Measurements from ENCODE around the gene RERE.
"Not testable (repeated sequence)": the region's sequence is repeated elsewhere in the genome, so short reads cannot be mapped to it uniquely, and the experiment has no call there.

RERE gene

DNA sequence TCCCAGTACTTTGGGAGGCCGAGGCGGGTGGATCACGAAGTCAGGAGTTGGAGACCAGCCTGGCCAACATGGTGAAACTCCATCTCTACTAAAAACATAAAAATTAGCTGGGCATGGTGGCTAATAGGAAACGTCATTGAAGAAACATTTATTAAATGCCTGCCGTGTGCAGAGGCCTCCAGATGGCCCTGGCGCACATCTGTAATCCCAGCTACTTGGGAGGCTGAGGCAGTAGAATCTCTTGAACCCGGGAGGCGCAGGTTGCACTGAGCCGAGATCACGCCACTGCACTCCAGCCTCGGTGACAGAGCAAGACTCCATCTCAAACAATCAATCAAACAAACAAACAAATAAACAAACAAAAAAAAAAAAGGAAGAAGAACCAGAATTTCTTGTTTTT lies 368.9 kb downstream of the RERE start:
- DNase-seq; in situ Hi-C loops (cut with HindIII; ENCODE audit: low pct_ligation_motif_present, low pct_unique_long_range_greater_than_20kb, low sequenced_read_pairs): not testable (repeated sequence)

DNA sequence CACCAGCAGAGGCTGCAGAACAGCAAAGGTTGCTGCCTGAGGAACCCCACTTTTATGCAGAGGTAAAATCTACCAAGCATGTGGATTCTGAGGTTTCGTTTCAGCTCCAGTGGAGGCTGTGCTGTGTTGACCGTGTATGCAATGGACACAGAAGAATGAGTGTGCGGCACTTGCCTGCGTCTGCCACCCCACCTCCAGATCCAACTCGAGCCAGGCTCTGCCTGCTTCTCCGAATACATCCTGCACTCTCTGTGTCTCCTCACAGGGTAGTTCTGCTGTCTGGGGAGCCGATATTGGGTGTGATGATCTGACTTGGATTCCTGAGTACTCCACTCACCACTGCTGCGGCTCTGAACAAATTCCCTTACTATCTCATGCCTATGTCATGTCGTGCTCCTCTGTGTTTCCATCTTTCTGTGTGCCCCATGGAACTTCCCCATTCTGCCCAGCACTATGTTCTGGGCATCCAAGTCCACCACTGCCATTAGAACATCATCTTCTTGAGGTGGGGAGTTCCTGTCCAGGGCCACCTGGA lies 369.8 kb downstream of the RERE start:
- in situ Hi-C loops (cut with HindIII; ENCODE audit: low pct_ligation_motif_present, low pct_unique_long_range_greater_than_20kb, low sequenced_read_pairs): no loop called here
- no peak for DNase-seq

DNA sequence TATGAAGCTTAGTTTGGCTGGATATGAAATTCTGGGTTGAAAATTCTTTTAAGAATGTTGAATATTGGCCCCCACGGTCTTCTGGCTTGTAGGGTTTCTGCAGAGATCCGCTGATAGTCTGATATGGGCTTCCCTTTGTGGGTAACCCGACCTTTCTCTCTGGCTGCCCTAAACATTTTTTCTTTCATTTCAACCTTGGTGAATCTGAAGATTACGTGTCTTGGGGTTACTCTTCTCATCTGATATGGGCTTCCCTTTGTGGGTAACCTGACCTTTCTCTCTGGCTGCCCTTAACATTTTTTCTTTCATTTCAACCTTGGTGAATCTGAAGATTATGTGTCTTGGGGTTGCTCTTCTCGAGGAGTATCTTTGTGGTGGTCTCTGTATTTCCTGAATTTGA lies 371.3 kb downstream of the RERE start:
- DNase-seq; in situ Hi-C loops (cut with HindIII; ENCODE audit: low pct_ligation_motif_present, low pct_unique_long_range_greater_than_20kb, low sequenced_read_pairs): not testable (repeated sequence)

DNA sequence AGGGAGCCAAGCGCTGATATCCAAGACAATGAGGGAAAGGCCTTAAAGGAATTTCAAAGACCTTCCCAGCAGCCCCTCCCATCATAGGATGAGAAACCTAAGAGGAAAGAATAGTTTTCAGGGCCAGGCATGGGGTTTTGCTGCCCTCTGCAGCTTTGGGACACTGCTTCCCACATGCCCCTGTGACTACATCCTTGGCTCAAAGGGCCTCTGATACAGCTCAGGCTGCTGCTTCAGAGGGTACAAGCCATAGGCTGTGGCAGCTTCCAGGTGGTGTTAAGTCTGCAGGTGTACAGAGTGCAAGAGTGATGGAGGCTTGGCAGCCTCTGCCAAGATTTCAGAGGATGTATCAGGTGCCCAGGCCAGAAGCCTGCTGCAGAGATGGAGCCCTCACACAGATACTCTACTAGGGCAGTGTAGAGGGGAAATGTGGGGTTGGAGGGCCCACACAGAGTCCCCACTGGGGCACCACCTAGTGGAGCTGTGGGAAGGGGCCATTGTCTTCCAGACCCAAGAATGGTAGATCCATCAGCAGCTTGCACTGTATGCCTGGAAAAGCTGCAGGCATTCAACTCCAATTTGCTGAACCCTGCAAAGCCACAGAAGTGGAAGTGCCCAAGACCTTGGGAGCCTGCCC lies 373.8 kb downstream of the RERE start:
- no peak for DNase-seq

DNA sequence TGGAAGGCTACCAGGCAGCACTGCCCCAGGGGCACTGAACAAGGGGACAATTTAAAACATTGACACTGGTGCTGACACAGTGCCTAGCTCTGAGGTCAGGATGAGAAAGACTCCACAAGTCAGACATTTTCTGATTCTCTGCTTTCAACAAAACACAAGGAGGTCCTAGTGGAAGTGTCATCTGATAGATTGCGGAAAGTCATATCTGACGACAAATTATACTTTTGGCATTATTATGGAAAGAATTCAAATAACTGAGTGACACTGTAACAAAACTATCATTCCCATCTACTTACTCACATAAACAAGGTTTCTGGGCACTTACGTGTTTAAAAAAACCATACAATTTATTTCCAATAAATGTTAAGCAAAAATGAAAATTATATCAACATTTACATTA lies 376.0 kb downstream of the RERE start:
- in situ Hi-C loops (cut with HindIII; ENCODE audit: low pct_ligation_motif_present, low pct_unique_long_range_greater_than_20kb, low sequenced_read_pairs): no loop called here

More for the DNA sequence above, 373.8 kb downstream of the RERE start:
- in situ Hi-C loops (cut with HindIII; ENCODE audit: low pct_ligation_motif_present, low pct_unique_long_range_greater_than_20kb, low sequenced_read_pairs): no loop called here

DNA sequence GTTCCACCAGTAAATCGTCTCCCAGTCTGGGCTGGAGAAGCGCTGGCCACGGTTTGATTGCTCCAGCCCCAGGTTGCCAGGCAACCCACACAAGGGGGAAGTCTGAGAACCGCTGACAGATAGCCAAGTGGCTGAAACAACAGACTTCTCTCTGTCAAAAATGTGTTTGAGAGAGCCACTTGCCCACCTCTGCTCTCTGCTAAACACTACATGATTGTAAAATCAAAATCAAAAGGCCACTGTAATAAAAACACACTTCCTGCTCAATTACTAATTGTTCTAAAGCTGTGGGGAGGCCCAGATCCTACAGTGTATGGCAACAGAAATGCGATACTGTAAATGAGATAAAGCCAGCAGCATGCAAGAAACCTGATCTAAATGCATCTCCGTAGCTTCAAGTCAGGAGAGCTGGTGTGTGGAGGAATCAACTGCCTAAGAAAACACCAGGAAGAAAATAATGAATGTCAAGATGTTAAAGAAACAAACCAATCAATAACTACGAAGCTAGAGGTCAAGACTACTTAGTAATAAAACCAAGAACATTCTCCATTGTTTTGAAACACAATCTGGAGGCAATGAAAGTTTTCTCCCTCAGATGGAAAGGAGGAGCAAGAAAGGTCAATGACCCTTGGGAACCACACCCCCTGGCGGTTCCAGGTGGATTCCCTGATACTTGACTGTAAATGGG lies 378.3 kb downstream of the RERE start:
- in situ Hi-C loops (cut with HindIII; ENCODE audit: low pct_ligation_motif_present, low pct_unique_long_range_greater_than_20kb, low sequenced_read_pairs): no loop called here
- peak; percentile 53 for DNase-seq

More for the DNA sequence above, 376.0 kb downstream of the RERE start:
- no peak for DNase-seq

DNA sequence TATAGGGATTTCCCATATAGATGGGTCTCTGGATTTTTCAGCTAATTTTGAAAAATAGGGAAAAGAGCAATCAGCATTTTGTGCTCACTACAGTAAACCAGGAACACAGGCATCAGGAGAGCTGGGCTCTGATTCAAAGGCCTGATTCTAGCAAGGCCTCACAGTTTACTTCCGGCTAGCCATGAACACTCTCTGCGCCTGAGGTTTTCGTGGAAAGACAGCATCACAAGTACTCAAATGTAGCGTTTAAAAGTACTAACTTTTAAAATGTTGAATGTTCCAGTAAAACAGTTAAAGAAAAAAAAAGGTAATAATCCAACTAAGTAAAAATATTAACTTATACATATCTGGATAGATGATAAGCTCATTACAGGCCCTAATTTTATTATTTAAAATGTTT lies 379.0 kb downstream of the RERE start:
- no peak for DNase-seq
- in situ Hi-C loops (cut with HindIII; ENCODE audit: low pct_ligation_motif_present, low pct_unique_long_range_greater_than_20kb, low sequenced_read_pairs): no loop called here

DNA sequence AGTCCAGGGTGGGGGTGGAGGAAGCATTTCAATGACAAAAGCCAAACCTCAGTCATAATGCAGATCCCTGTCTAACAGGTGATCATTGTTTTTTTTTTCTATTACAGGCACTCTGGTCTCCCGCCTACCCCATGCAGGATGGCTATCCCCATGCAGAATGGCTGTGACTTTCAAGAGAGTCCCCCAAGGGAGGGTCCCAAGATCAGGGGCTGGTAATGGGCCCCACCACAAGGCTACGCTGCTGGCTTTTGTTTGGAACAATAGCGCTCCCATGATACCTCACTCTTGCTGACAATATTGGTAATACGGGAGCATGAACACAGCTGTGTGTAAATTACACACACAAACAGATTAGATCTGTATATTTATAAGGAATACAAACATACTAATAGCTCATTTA lies 380.1 kb downstream of the RERE start:
- DNase-seq: no peak
- in situ Hi-C loops (cut with HindIII; ENCODE audit: low pct_ligation_motif_present, low pct_unique_long_range_greater_than_20kb, low sequenced_read_pairs): no loop called here

DNA sequence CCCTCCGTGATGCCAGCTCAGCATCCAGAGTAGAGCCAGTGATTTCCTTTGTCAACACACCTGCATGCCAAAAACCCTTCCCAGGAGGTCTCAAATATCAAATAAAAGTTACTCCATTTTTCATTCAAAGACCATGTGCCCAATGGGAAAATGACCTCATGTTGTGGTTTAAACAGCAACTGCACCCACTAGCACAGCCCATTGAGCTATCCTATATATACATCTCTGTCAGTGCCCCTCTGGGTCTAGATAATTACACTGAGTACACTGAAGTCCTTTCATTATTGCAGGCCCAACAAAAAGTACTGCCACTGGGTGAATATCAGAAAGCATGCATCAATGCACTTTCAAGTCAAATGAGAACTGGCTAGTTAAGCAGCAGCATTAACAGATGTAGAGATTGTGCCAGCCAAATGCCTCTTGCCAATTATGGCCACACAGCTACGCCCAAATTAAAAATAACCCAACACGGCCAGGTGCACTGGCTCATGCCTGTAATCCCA lies 381.8 kb downstream of the RERE start:
- no peak for DNase-seq
- in situ Hi-C loops (cut with HindIII; ENCODE audit: low pct_ligation_motif_present, low pct_unique_long_range_greater_than_20kb, low sequenced_read_pairs): no loop called here

DNA sequence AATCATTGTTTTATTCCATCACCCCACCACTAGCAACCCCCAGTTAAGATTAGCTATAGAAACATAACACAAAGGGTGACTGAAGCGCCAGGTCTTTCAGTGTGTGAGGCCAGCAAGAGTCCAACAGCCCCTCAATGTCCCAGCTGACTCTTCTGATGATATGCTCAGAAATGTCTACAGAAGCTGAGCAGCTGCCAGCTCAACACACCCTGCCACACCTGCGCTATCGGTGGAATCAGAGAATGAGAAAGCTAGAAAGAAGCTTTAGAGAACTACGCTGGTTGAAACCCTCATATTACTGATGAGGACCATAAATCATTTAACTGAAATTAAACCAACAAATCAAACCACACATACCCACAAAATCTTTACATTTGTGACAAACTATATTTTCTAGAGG lies 383.3 kb downstream of the RERE start:
- no peak for DNase-seq
- in situ Hi-C loops (cut with HindIII; ENCODE audit: low pct_ligation_motif_present, low pct_unique_long_range_greater_than_20kb, low sequenced_read_pairs): no loop called here

DNA sequence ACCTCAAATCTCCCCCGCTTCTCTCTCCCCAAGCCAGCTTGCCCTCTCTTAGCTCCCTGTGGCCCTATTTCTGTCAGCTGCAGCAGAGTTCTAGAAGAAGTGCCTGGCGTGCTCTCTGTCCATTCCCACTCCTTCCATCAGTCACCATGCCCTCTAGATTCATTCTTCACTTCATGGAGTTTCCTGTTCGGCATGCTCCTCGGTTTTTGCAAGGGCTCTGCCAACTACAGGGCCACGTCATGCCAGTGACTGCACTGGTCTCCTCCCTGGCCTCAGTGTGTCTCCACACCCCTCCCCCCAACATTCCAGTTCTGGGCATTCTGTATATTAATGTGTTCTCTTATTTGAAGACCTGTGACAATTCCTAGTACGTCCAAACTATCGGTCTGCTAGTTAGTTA lies 385.7 kb downstream of the RERE start:
- in situ Hi-C loops (cut with HindIII; ENCODE audit: low pct_ligation_motif_present, low pct_unique_long_range_greater_than_20kb, low sequenced_read_pairs): no loop called here
- no peak for DNase-seq

DNA sequence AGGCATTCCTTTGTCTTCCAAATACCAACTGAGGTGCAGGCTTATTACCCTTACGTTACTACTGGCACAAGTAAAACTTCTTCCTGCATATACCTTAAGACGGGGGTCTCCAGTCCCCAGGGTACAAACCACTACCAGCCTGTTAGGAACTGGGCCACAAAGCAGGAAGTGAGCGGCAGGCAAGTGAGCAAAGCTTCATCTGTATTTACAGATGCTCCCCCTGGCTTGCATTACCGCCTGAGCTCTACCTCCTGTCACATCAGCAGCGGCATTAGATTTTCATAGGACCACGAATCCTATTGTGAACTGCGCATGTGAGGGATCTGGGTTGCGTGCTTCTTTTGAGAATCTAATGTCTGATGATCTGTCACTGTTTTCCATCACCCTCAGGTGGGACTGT lies 386.4 kb downstream of the RERE start:
- no peak for DNase-seq
- in situ Hi-C loops (cut with HindIII; ENCODE audit: low pct_ligation_motif_present, low pct_unique_long_range_greater_than_20kb, low sequenced_read_pairs): no loop called here

DNA sequence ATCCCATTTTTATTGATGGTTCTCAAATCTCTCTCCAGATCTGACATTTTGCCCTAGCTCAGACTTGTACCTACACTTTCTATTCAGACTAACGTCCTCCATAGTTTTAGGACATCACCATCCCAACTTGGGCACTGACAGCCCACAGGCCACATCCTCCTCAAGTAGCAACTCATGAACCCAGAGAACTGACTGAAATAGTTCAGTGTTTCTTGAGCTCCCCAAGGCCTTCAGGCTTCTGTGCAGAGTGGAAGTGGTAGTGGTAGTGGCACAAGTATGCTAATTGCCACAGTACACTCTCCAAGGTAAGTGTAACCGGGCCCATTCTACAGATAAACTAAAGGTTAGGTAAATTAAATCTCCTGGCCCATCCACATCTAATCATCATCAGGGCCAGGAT lies 387.0 kb downstream of the RERE start:
- DNase-seq: no peak
- in situ Hi-C loops (cut with HindIII; ENCODE audit: low pct_ligation_motif_present, low pct_unique_long_range_greater_than_20kb, low sequenced_read_pairs): no loop called here

DNA sequence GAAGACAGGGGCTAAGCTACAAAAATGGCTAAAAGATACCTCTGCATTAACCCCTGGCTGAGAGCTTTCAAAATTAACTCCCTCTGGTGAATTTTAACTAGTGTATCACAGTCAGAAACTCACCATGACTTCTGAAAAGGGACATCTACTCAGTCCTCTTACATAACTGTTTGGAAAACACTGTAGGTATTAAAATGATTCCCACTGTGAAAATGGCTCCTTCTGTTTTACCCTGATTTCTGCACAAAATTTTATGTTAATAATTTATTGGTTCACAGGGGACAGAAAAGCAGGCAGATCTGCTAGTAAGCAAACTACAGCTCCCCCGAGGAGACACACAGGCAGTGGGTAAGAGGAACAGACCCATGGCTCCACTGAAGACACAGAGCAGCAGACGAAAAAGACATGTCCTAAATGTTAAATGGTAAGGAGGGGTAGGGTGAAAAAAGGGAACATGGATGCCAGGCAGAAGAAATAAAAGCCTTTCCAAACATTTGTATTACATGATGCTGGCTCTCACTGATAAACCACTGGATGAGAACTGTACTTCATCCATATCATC lies 387.8 kb downstream of the RERE start:
- in situ Hi-C loops (cut with HindIII; ENCODE audit: low pct_ligation_motif_present, low pct_unique_long_range_greater_than_20kb, low sequenced_read_pairs): no loop called here
- no peak for DNase-seq

DNA sequence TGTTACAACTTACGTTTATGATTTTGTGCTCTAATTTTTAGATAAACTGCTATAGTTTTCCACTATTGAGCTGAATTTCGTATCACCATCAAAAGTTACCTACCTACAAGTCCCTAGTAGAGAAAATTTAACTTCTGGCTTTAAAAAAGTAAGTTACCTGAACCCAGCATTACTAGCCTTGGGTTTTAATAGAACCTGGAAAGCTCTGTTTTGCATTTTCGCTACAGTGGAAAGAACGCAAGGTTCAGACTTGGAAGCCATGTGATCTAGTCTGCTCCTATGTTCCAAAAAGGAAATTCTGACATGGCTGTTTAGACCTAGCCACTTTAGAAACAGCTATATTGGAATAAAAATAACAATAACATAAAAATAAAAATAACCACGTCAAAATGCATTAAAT lies 389.0 kb downstream of the RERE start:
- in situ Hi-C loops (cut with HindIII; ENCODE audit: low pct_ligation_motif_present, low pct_unique_long_range_greater_than_20kb, low sequenced_read_pairs): no loop called here
- DNase-seq: no peak

DNA sequence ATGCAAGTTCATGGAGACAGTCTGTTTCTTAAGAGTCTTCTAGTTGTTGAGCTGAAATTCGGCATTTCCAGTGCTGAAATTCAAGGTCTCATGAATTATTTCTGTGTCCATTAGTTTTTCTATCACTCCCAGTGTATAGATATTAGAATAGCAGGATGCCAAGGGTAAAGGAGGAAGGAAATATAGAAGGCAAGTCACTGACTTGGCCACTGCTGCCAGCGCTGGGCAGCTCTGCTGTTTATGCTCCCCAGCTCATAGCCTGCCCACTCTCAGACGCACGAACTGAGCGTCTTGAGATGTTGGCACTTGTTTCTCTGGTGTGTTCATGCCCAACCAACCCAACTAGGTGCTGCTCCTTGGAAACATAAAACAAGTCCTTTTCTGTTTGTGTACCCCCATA lies 389.5 kb downstream of the RERE start:
- in situ Hi-C loops (cut with HindIII; ENCODE audit: low pct_ligation_motif_present, low pct_unique_long_range_greater_than_20kb, low sequenced_read_pairs): no loop called here
- DNase-seq: no peak

DNA sequence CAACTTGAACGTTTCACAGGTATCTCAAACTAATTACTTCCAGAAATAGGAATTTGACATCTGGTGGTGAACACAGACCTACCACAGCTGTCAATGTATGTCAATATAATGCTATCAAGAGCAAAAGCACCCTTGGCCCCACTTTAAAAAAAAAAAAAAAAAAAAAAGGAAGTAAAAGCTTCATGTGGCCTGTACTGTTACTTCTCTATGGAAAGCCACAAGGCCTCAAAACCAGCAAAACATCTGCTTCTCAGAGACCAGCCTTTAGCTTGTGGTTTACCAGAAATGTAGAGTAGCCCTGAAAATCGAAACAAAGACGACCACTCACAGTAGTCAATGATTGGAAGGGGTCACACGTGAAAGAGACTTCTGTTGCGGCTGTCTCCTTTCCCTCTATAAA lies 389.9 kb downstream of the RERE start:
- in situ Hi-C loops (cut with HindIII; ENCODE audit: low pct_ligation_motif_present, low pct_unique_long_range_greater_than_20kb, low sequenced_read_pairs): no loop called here
- no peak for DNase-seq

DNA sequence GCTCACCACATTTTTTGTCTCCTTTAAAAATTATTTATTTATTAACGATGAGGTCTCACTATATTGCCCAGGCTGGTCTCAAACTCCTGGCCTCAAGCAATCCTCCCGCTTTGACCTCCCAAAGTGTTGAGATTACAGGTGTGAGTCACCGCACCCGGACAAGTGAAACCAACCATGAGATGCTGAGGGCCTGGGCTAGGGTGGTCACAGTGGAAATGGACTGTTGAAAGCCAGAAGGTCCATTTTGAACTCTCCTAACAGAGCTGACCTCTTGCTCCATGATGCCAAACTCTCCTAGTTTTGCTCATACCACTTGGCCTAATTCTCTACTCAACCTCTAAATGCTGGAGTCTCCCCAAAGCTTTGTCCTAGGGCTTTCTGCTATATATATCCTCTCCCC lies 390.4 kb downstream of the RERE start:
- DNase-seq: no peak
- in situ Hi-C loops (cut with HindIII; ENCODE audit: low pct_ligation_motif_present, low pct_unique_long_range_greater_than_20kb, low sequenced_read_pairs): no loop called here

DNA sequence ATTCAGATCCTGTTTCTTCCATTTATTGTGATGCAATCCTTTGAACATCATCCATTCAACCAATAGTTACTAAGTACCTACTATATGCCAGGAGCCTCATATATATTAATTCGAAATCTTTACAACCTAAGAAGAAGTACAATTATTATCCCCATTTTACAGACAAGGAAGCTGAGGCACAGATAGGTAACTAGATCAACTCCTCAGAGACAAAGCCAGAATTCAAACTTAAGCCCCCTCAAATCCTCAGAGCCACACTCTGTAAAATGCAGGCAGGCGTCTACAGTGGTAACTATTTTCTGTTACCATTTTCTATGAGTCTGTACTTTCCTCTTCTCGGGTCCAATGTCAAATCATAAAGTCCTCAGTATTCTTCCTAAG lies 391.7 kb downstream of the RERE start:
- in situ Hi-C loops (cut with HindIII; ENCODE audit: low pct_ligation_motif_present, low pct_unique_long_range_greater_than_20kb, low sequenced_read_pairs): no loop called here
- no peak for DNase-seq
